Measurements from ENCODE around the gene ADARB1. TPM values are rescaled to one million over a fixed set of nuclear protein-coding genes. Genes with fewer than 3 reads are reported as not detected.

Gene ADARB1
- total and polyA plus RNA-seq, 2 experiments from 2014 or later, result 16.0 to 17.3 TPM

- H3K4me1 ChIP-seq (ENCODE audit: insufficient read depth), result no peaks in the 10 kb centered on the region
- no peak for DNase-seq (ENCODE audit: low spot score)
- no peak overlapping the region for H3K27ac ChIP-seq
- H3K27me3 ChIP-seq, result no peaks in the 10 kb centered on the region
- TF ChIP-seq EZH2 (IDR thresholded peaks at IDR 0.05; ENCODE audit: borderline replicate concordance) (no peak), CTCF (IDR thresholded peaks at IDR 0.05; ENCODE audit: poor library complexity) (no peak), EZH2phosphoT487 (IDR thresholded peaks at IDR 0.05; ENCODE audit: low read depth, severe bottlenecking, unreplicated experiment) (no peak)
- no peak overlapping the region for H2AFZ ChIP-seq
- no peaks in the 10 kb centered on the region for H3K9me3 ChIP-seq (ENCODE audit: low read depth)
- no peaks in the 10 kb centered on the region for H4K20me1 ChIP-seq (ENCODE audit: insufficient read depth, poor library complexity, severe bottlenecking)
- no peak overlapping the region for H3K4me2 ChIP-seq
- no peaks in the 10 kb centered on the region for H3K79me2 ChIP-seq
- H3K9me2 ChIP-seq (replicated peaks; ENCODE audit: insufficient read depth), result no peaks in the 10 kb centered on the region
- H3K36me3 ChIP-seq (replicated peaks; ENCODE audit: insufficient read depth, low read depth), result no peaks in the 10 kb centered on the region
- WGBS (ENCODE audit: low lambda C conversion rate, missing lambda C conversion rate), result 90% methylated on average over 7 of the region's 7 CpGs
- H3K4me3 ChIP-seq, result no peak overlapping the region
Observed at GRCh38 chr21:45168522-45168921, 94.1 kb downstream of the ADARB1 start.

- Histone ChIP-seq H4K20me1 (ENCODE audit: insufficient read depth, poor library complexity, severe bottlenecking) (no peaks in the 10 kb centered on the region), H3K27ac (no peak overlapping the region), H3K4me1 (ENCODE audit: insufficient read depth) (no peaks in the 10 kb centered on the region), H3K4me2 (no peak overlapping the region), H3K36me3 (replicated peaks; ENCODE audit: insufficient read depth, low read depth) (no peaks in the 10 kb centered on the region), H3K9me3 (ENCODE audit: low read depth) (no peaks in the 10 kb centered on the region), H3K27me3 (no peaks in the 10 kb centered on the region), H3K79me2 (no peaks in the 10 kb centered on the region), H2AFZ (no peak overlapping the region), H3K4me3 (no peak overlapping the region), H3K9me2 (replicated peaks; ENCODE audit: insufficient read depth) (no peaks in the 10 kb centered on the region)
- no peak for DNase-seq (ENCODE audit: low spot score)
- TF ChIP-seq CTCF (IDR thresholded peaks at IDR 0.05; ENCODE audit: poor library complexity) (no peak), EZH2 (IDR thresholded peaks at IDR 0.05; ENCODE audit: borderline replicate concordance) (no peak), EZH2phosphoT487 (IDR thresholded peaks at IDR 0.05; ENCODE audit: low read depth, severe bottlenecking, unreplicated experiment) (no peak)
- WGBS (ENCODE audit: low lambda C conversion rate, missing lambda C conversion rate), result 90% methylated on average over 7 of the region's 7 CpGs
Observed at GRCh38 chr21:45169001-45169400, 94.6 kb downstream of the ADARB1 start.

GRCh38 chr21:45169682-45170081 lies 95.3 kb downstream of the ADARB1 start:
- Histone ChIP-seq H3K9me2 (replicated peaks; ENCODE audit: insufficient read depth) (no peaks in the 10 kb centered on the region), H3K4me1 (ENCODE audit: insufficient read depth) (no peaks in the 10 kb centered on the region), H2AFZ (no peak overlapping the region), H3K9me3 (ENCODE audit: low read depth) (no peaks in the 10 kb centered on the region), H3K27ac (no peak overlapping the region), H3K4me3 (no peak overlapping the region), H3K79me2 (no peaks in the 10 kb centered on the region), H3K4me2 (no peak overlapping the region), H3K36me3 (replicated peaks; ENCODE audit: insufficient read depth, low read depth) (no peaks in the 10 kb centered on the region), H3K27me3 (no peaks in the 10 kb centered on the region), H4K20me1 (ENCODE audit: insufficient read depth, poor library complexity, severe bottlenecking) (no peaks in the 10 kb centered on the region)
- 73% methylated on average over 6 of the region's 6 CpGs for WGBS (ENCODE audit: low lambda C conversion rate, missing lambda C conversion rate)
- no peak for TF ChIP-seq CTCF (IDR thresholded peaks at IDR 0.05; ENCODE audit: poor library complexity)
- TF ChIP-seq EZH2 (IDR thresholded peaks at IDR 0.05; ENCODE audit: borderline replicate concordance), result no peak
- no peak for TF ChIP-seq EZH2phosphoT487 (IDR thresholded peaks at IDR 0.05; ENCODE audit: low read depth, severe bottlenecking, unreplicated experiment)
- no peak for DNase-seq (ENCODE audit: low spot score)

- no peaks in the 10 kb centered on the region for H3K9me3 ChIP-seq (ENCODE audit: low read depth)
- H3K27me3 ChIP-seq, result no peaks in the 10 kb centered on the region
- H3K4me1 ChIP-seq (ENCODE audit: insufficient read depth), result no peaks in the 10 kb centered on the region
- no peak for TF ChIP-seq EZH2 (IDR thresholded peaks at IDR 0.05; ENCODE audit: borderline replicate concordance)
- TF ChIP-seq CTCF (IDR thresholded peaks at IDR 0.05; ENCODE audit: poor library complexity), result no peak
- TF ChIP-seq EZH2phosphoT487 (IDR thresholded peaks at IDR 0.05; ENCODE audit: low read depth, severe bottlenecking, unreplicated experiment), result no peak
- no peaks in the 10 kb centered on the region for H3K79me2 ChIP-seq
- H3K9me2 ChIP-seq (replicated peaks; ENCODE audit: insufficient read depth), result no peaks in the 10 kb centered on the region
- DNase-seq (ENCODE audit: low spot score), result no peak
- no peaks in the 10 kb centered on the region for H4K20me1 ChIP-seq (ENCODE audit: insufficient read depth, poor library complexity, severe bottlenecking)
- H3K4me2 ChIP-seq, result no peak overlapping the region
- H2AFZ ChIP-seq, result no peak overlapping the region
- 94% methylated on average over 8 of the region's 8 CpGs for WGBS (ENCODE audit: low lambda C conversion rate, missing lambda C conversion rate)
- no peak overlapping the region for H3K27ac ChIP-seq
- no peaks in the 10 kb centered on the region for H3K36me3 ChIP-seq (replicated peaks; ENCODE audit: insufficient read depth, low read depth)
- H3K4me3 ChIP-seq, result no peak overlapping the region
Observed at GRCh38 chr21:45170987-45171386, 96.6 kb downstream of the ADARB1 start.
